Activated CD4-positive, alpha-beta T cell treated with anti-CD3 and anti-CD28 coated beads, Interleukin-2, amount 50 U/mL, for 24 hours (primary cell): ENCODE data around the gene SKAP2.

Experiments used
- DNase-seq, 2 donors: peaks; one replicate each; pipeline ENCODE4 v3.0.0-alpha.2; 2020; ENCODE audit warnings: low read depth in 1 of 2, low spot score in 1 of 2

Gene SKAP2

GRCh38 chr7:26642416-26642815, 222.0 kb downstream of the SKAP2 start:
- DNase-seq: no peak

GRCh38 chr7:26639695-26640094, 224.7 kb downstream of the SKAP2 start:
- DNase-seq: no peak

- no peak for DNase-seq
Measured at GRCh38 chr7:26639111-26639510, 225.3 kb downstream of the SKAP2 start.

GRCh38 chr7:26638140-26638539, 226.2 kb downstream of the SKAP2 start:
- DNase-seq: no peak

- no peak for DNase-seq
Measured at GRCh38 chr7:26637610-26638009, 226.8 kb downstream of the SKAP2 start.

- no peak for DNase-seq
Measured at GRCh38 chr7:26636808-26637207, 227.6 kb downstream of the SKAP2 start.

GRCh38 chr7:26633557-26633956, 230.8 kb downstream of the SKAP2 start:
- DNase-seq: no peak

GRCh38 chr7:26631601-26632000, 232.8 kb downstream of the SKAP2 start:
- no peak for DNase-seq

GRCh38 chr7:26630941-26631580, 233.3 kb downstream of the SKAP2 start:
- no peak for DNase-seq

- DNase-seq: no peak
Measured at GRCh38 chr7:26630361-26630760, 234.0 kb downstream of the SKAP2 start.

- DNase-seq: no peak
Measured at GRCh38 chr7:26629696-26630095, 234.7 kb downstream of the SKAP2 start.

GRCh38 chr7:26627891-26628341, 236.5 kb downstream of the SKAP2 start:
- no peak for DNase-seq

GRCh38 chr7:26627221-26627620, 237.2 kb downstream of the SKAP2 start:
- no peak for DNase-seq

GRCh38 chr7:26626687-26627086, 237.7 kb downstream of the SKAP2 start:
- DNase-seq: no peak

- DNase-seq: no peak
Measured at GRCh38 chr7:26626156-26626555, 238.2 kb downstream of the SKAP2 start.

- no peak for DNase-seq
Measured at GRCh38 chr7:26625286-26625685, 239.1 kb downstream of the SKAP2 start.

GRCh38 chr7:26624839-26625238, 239.6 kb downstream of the SKAP2 start:
- DNase-seq: no peak

GRCh38 chr7:26624431-26624830, 240.0 kb downstream of the SKAP2 start:
- no peak for DNase-seq

- no peak for DNase-seq
Measured at GRCh38 chr7:26620352-26620751, 244.0 kb downstream of the SKAP2 start.

- DNase-seq: no peak
Measured at GRCh38 chr7:26619348-26619984, 244.9 kb downstream of the SKAP2 start.

- no peak for DNase-seq
Measured at GRCh38 chr7:26618898-26619297, 245.5 kb downstream of the SKAP2 start.

GRCh38 chr7:26618449-26618848, 245.9 kb downstream of the SKAP2 start:
- DNase-seq: no peak
